ENCODE measurements around the gene FBXO8. TPM values are rescaled to one million over a fixed set of nuclear protein-coding genes. Genes with fewer than 3 reads are reported as not detected.

Gene FBXO8
- total RNA-seq, 3 donors from 2014 or later, result 25.1 to 41.2 (median 35.4) TPM

DNA sequence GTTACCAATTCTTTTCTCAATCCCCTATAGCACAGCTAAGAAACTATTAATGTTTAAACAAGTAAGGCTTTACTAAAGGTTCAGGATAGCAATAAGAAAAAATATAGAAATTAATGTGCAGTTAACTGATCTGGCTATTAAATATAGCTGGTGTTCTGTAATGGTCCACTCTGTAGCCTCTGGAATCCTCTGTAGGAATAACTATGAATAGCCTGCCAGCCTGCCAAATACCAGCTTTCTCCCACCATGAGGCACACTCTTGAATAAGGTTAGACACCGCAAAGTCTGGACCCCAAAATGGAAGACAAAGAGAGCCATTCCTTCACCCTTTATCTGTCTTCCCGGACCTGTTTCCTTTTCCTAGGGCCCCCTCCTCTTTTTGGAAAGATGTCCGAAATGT, 30.8 kb upstream of the FBXO8 start:
- Histone ChIP-seq H3K36me3 (ENCODE audit: low read depth) (peaks cover 4% of the 10 kb centered on the region), H3K4me1 (ENCODE audit: low read depth) (no peaks in the 10 kb centered on the region), H3K4me3 (no peak overlapping the region), H3K9me3 (no peaks in the 10 kb centered on the region)
- intact Hi-C loops (cut with DNase I, micrococcal nuclease), result loop anchor here in 1 of 2 donors (10.0 kb wide), 2 partner anchors 89 to 809 kb away; no protein-coding TSS in a partner anchor
- TF ChIP-seq, protein P1, sequence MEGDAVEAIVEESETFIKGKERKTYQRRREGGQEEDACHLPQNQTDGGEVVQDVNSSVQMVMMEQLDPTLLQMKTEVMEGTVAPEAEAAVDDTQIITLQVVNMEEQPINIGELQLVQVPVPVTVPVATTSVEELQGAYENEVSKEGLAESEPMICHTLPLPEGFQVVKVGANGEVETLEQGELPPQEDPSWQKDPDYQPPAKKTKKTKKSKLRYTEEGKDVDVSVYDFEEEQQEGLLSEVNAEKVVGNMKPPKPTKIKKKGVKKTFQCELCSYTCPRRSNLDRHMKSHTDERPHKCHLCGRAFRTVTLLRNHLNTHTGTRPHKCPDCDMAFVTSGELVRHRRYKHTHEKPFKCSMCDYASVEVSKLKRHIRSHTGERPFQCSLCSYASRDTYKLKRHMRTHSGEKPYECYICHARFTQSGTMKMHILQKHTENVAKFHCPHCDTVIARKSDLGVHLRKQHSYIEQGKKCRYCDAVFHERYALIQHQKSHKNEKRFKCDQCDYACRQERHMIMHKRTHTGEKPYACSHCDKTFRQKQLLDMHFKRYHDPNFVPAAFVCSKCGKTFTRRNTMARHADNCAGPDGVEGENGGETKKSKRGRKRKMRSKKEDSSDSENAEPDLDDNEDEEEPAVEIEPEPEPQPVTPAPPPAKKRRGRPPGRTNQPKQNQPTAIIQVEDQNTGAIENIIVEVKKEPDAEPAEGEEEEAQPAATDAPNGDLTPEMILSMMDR (IDR thresholded peaks at IDR 0.05), result no peak
- ATAC-seq, result no peak
- no peak for DNase-seq

DNA sequence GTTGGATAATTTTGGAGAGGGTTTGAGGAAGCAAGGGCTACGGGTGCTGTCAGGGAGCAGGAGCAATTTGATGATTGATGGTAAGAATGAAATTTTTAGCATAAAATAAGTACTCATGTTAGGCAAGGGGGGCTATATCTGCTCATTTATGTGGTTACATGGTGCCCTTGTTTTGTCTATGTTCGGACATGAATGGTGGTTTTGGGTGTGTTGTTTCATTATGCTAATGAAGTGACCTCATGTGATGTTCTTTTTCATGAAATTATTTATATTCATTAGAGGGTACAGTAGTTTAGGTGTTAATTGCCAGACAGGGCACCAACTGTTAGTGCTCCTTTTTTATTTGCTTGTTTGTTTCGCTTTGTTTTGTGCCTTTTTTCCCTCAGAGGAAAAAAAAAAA, 29.5 kb upstream of the FBXO8 start:
- Histone ChIP-seq H3K9me3 (no peaks in the 10 kb centered on the region), H3K4me3 (no peak overlapping the region), H3K4me1 (ENCODE audit: low read depth) (no peaks in the 10 kb centered on the region), H3K36me3 (ENCODE audit: low read depth) (no peaks in the 10 kb centered on the region)
- no peak for DNase-seq
- ATAC-seq, result no peak
- TF ChIP-seq, protein P1 (IDR thresholded peaks at IDR 0.05), result no peak
- intact Hi-C loops (cut with DNase I, micrococcal nuclease), result loop anchor here in 1 of 2 donors (10.0 kb wide), 2 partner anchors 88 to 808 kb away; no protein-coding TSS in a partner anchor

DNA sequence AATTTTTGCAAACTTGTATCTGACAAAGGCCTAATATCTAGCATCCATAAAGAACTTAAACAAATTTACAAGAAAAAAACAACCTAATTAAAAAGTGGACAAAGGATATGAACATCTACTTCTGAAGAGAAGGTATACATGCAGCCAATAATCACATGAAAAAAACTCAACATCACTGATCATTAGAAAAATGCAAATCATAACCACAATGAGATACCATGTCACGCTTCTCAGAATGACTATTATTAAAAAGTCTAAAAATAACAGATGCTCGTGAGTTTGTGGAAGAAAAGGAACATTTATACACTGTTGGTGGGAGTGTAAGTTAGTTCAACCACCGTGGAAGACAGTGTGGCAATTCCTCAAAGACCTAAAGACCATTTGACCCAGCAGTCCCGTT, 24.2 kb upstream of the FBXO8 start:
- intact Hi-C loops (cut with DNase I, micrococcal nuclease), result no loop called here
- Histone ChIP-seq H3K4me1 (ENCODE audit: low read depth) (no peaks in the 10 kb centered on the region), H3K4me3 (no peak overlapping the region), H3K36me3 (ENCODE audit: low read depth) (no peaks in the 10 kb centered on the region), H3K9me3 (no peaks in the 10 kb centered on the region)
- ATAC-seq (no peak), DNase-seq (no peak)
- TF ChIP-seq, protein P1 (IDR thresholded peaks at IDR 0.05), result no peak

DNA sequence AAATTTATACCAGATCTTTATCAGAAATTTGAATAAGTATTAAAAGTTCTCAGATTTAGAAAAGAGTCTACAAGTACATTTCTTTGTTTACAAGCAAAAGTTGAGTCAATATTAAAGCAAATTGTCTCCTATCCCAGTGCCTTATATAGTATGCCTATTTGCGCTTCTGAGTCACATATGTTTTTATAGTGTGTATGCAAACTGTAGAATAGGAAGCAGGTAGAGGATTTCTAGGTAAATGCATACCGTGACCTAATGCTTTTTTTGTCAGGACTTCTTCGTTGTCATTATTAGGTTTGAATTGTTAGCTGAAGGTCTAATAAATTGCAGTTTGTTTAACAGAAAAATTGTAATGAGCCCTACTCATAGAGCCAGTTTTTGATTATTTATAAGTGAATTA, 22.5 kb upstream of the FBXO8 start:
- ATAC-seq, result no peak
- no peaks in the 10 kb centered on the region for H3K36me3 ChIP-seq (ENCODE audit: low read depth)
- TF ChIP-seq, protein P1 (IDR thresholded peaks at IDR 0.05), result no peak

DNA sequence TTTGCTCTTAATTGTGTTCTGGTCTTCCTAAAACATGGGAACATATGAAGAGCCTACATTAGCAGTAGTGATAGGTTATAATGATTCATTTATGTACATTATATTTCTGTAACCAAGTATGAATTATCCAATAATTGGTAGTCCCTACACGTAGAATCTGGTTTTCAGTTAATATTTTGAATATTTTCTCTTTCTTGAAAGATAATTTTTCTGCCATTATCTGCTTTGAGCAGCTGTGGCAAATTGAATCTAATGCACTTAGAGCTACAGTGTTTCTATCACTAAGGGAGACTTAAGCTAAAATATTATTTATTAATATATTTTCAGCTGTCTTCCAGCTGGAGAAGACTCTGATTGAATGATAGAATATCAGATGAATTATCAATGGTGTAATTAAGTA, 21.2 kb upstream of the FBXO8 start:
- ATAC-seq, result no peak

More for the DNA sequence above, 22.5 kb upstream of the FBXO8 start:
- intact Hi-C loops (cut with DNase I, micrococcal nuclease), result no loop called here
- DNase-seq, result no peak
- Histone ChIP-seq H3K4me1 (ENCODE audit: low read depth) (no peaks in the 10 kb centered on the region), H3K9me3 (no peaks in the 10 kb centered on the region), H3K4me3 (no peak overlapping the region)

More for the DNA sequence above, 21.2 kb upstream of the FBXO8 start:
- Histone ChIP-seq H3K9me3 (no peaks in the 10 kb centered on the region), H3K36me3 (ENCODE audit: low read depth) (no peaks in the 10 kb centered on the region), H3K4me3 (no peak overlapping the region), H3K4me1 (ENCODE audit: low read depth) (no peaks in the 10 kb centered on the region)
- TF ChIP-seq, protein P1 (IDR thresholded peaks at IDR 0.05), result no peak
- intact Hi-C loops (cut with DNase I, micrococcal nuclease), result no loop called here
- no peak for DNase-seq
